GM19467 (cell line): ENCODE data around the gene ZNF777.
A peak's percentile ranks its signal among the peaks of the same experiment; 100 is the strongest.

Experiments
- ATAC-seq: cut with Tn5 transposase; IDR thresholded peaks from one replicate; pipeline ENCODE4 v1.9.1; 2021; ENCODE audit warnings: mild to moderate bottlenecking, moderate library complexity; ENCODE audit not compliant: unreplicated experiment

The ZNF777 gene

GRCh38 chr7:149477494-149478443, 16.9 kb upstream of the ZNF777 start:
- ATAC-seq = no peak

- no peak for ATAC-seq
Observed at GRCh38 chr7:149476791-149477190, 15.9 kb upstream of the ZNF777 start.

- ATAC-seq = no peak
Observed at GRCh38 chr7:149475121-149476045, 14.5 kb upstream of the ZNF777 start.

GRCh38 chr7:149474309-149475120, 13.7 kb upstream of the ZNF777 start:
- no peak for ATAC-seq

GRCh38 chr7:149473251-149473650, 12.4 kb upstream of the ZNF777 start:
- ATAC-seq = no peak

GRCh38 chr7:149471289-149471953, 10.6 kb upstream of the ZNF777 start:
- ATAC-seq = no peak

- no peak for ATAC-seq
Observed at GRCh38 chr7:149469806-149470205, 8.9 kb upstream of the ZNF777 start.

- ATAC-seq = no peak
Observed at GRCh38 chr7:149468208-149468607, 7.3 kb upstream of the ZNF777 start.

- ATAC-seq = no peak
Observed at GRCh38 chr7:149467321-149467859, 6.5 kb upstream of the ZNF777 start.

GRCh38 chr7:149466364-149466763, 5.5 kb upstream of the ZNF777 start:
- ATAC-seq = no peak

GRCh38 chr7:149463500-149464161, 2.8 kb upstream of the ZNF777 start:
- no peak for ATAC-seq

GRCh38 chr7:149462101-149462520, 1.2 kb upstream of the ZNF777 start:
- ATAC-seq = no peak

- peak; percentile 21 for ATAC-seq
Observed at GRCh38 chr7:149459540-149460452, 1.1 kb downstream of the ZNF777 start.

GRCh38 chr7:149459201-149459539, 1.7 kb downstream of the ZNF777 start:
- ATAC-seq = no peak

GRCh38 chr7:149458235-149458634, 2.6 kb downstream of the ZNF777 start:
- ATAC-seq = no peak

GRCh38 chr7:149457766-149458165, 3.1 kb downstream of the ZNF777 start:
- no peak for ATAC-seq

- ATAC-seq = no peak
Observed at GRCh38 chr7:149456506-149457421, 4.1 kb downstream of the ZNF777 start.
